GM18507 (cell line): Measurements from ENCODE around the gene ACTN4.

Experiments
- DNase-seq: peaks from one replicate; pipeline ENCODE4 v3.0.0; 2011; ENCODE audit warnings: low read depth; ENCODE audit not compliant: insufficient read length; ENCODE audit errors: extremely low spot score
- FAIRE-seq: peaks from 2 replicates; lab custom pipeline; 2011; peaks lifted over from hg19 to GRCh38; lab: Jason Lieb, UNC

ACTN4 gene

GRCh38 chr19:38774181-38774950 lies 126.9 kb downstream of the ACTN4 start:
- DNase-seq (no peak), FAIRE-seq (no peak)

GRCh38 chr19:38778733-38779132 lies 131.3 kb downstream of the ACTN4 start:
- DNase-seq, result no peak
- FAIRE-seq, result no peak

- FAIRE-seq (no peak), DNase-seq (no peak)
Measured at GRCh38 chr19:38780443-38780842, 133.0 kb downstream of the ACTN4 start.

GRCh38 chr19:38781058-38781457 lies 133.6 kb downstream of the ACTN4 start:
- FAIRE-seq (no peak), DNase-seq (no peak)
